GM10847 (cell line): ENCODE results near the gene TPP2.

Experiments used
- POLR2A ChIP-seq: IDR thresholded peaks from 2 replicates; pipeline ENCODE4 v1.6.1; 2011; ENCODE audit not compliant: insufficient read length; ENCODE audit errors: extremely low read depth

Gene TPP2

GRCh38 chr13:102584434-102584833 lies 12.4 kb upstream of the TPP2 start:
- TF ChIP-seq POLR2A = no peak

DNA sequence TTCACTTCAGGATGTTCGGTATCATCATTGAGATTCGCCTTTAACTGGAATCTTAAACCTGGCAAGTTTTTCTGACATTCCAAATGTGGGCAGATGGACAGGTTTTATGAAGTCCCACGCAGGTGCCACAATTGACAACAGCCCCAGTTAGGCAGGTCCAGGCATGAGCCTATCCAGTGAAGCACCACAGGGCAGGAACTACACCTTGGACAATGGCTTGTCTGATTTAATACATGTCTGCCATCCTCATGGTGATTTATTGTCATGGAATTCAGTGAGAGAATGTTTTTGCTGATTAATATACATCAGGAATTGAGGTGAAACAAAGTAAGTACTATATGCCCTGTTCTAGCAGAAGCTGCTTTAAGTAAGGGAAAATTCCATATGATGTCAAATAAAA lies 10.2 kb upstream of the TPP2 start:
- no peak for TF ChIP-seq POLR2A

- no peak for TF ChIP-seq POLR2A
Observed at GRCh38 chr13:102587916-102588315, 8.9 kb upstream of the TPP2 start.

GRCh38 chr13:102589301-102589822 lies 7.4 kb upstream of the TPP2 start:
- TF ChIP-seq POLR2A = no peak

- TF ChIP-seq POLR2A = no peak
Observed at GRCh38 chr13:102591988-102592781, 4.6 kb upstream of the TPP2 start.

DNA sequence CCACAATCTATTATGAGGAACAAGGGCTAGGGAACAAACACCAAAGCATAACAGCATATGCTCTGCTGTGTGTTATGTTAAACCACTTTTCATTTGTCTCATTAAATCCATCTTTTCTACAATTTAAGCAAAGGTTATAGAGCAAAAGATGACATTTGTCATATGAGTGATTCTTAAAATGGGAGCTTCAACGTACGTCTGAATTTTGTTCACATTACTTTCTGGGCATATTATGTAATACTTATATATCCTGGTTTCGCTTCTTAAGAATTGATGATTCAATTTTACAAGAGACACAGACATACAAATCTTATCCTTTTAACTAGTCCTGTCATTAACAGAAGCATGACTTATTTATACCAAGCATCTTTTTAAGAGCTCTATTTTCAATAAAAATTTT lies 3.3 kb upstream of the TPP2 start:
- no peak for TF ChIP-seq POLR2A

DNA sequence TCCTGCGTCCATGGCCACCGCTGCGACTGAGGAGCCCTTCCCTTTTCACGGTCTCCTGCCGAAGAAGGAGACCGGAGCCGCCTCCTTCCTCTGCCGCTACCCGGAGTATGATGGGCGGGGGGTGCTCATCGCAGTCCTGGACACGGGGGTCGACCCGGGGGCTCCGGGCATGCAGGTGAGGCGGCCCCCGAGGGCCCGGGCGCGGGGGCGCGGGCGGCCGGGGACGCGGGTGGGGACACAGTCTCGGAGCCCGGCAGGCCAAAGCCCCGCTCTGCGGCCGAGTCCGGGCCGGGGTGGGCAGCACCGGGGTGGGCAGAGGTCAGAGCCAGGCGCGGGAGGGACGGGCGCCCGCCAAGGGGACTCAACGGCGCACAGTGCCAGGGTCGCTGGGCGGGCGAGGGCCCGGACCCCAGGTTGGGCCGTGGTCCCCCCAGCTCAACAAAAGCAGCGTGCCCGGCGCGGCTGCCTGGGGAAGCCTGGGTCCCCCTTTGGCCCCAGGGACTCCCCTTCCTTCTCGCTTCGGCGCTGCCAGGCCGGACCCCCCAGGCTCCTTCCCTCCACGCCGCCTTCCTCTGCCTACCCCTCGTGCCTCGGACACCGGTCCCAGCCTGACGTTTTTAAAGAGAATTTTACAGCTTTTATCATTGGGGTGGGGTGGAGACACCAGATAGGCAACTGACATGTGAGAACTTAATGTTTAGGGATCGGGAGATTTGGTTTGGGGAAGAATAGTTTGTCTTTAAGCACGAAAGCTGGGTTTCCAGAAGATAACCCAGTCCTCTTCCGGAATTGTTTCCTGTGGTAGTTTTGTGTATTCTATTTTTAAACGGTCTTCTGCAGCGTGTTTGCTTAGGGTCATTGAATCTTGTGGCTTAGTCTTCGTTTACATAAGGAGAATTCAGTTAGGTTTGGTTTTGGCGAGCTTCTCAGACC lies 509 bp downstream of the TPP2 start:
- TF ChIP-seq POLR2A = no peak

DNA sequence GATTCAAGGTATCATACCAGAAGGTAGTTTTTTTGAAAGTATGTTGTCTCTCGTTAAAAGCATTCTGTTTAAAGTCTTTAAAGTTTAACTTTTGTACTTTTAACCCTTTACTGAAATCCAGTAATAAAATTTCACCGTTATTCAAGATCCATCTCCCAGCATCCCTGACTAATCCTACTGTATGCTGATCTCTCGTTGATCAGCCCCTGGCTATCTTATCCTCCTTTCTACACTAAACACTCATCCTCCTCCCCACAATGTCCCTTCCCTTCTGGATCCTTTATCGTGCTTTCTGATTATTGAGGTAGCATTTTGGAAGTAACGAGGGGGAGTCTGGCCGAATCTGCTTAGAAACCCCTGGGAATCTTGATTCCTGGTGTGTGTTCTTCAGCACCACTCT lies 1.3 kb downstream of the TPP2 start:
- TF ChIP-seq POLR2A = no peak

GRCh38 chr13:102599426-102600012 lies 2.7 kb downstream of the TPP2 start:
- no peak for TF ChIP-seq POLR2A

- no peak for TF ChIP-seq POLR2A
Observed at GRCh38 chr13:102606537-102607309, 9.9 kb downstream of the TPP2 start.

DNA sequence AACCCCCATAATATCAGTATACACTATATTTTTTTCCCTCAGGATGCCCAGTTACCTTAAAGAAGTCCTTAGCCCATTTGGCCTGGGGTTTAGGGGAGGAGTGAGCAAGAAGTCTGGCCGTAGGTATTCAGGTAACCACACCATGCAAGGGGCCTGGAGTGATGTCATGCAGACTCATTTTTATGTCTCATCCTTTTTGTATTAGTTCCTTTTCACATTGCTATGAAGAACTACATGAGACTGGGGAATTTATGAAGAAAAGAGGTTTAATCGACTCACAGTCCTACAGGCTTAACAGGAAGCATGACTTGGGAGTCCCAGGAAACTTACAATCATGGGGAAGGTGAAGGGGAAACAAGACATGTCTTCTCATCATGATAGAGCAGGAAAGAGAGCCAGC lies 12.2 kb downstream of the TPP2 start:
- TF ChIP-seq POLR2A = no peak

- no peak for TF ChIP-seq POLR2A
Observed at GRCh38 chr13:102609696-102610095, 12.9 kb downstream of the TPP2 start.

DNA sequence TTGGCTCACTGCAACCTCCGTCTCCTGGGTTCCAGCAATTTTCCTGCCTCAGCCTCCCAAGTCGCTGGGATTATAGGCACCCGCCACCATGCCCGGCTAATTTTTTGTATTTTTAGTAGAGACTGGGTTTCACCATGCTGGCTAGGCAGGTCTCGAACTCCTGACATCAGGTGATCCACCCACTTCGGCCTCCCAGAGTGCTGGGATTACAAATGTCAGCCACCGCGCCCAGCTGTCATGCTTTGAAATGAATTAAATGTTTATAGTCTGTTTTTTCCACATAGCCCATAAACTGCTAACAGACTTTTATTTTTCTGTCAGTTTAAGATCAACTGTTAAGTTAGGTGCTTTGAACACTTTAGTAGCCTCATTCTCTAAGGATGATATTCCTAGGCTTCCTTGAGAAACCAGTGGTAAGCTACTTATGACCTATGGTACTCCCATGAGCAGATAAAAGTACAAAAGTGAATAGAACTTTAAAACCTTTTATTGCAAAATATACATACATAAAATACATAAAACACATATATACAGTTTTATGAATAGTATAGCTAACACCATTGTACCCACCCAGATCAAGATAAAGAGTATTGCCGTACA lies 13.6 kb downstream of the TPP2 start:
- no peak for TF ChIP-seq POLR2A

DNA sequence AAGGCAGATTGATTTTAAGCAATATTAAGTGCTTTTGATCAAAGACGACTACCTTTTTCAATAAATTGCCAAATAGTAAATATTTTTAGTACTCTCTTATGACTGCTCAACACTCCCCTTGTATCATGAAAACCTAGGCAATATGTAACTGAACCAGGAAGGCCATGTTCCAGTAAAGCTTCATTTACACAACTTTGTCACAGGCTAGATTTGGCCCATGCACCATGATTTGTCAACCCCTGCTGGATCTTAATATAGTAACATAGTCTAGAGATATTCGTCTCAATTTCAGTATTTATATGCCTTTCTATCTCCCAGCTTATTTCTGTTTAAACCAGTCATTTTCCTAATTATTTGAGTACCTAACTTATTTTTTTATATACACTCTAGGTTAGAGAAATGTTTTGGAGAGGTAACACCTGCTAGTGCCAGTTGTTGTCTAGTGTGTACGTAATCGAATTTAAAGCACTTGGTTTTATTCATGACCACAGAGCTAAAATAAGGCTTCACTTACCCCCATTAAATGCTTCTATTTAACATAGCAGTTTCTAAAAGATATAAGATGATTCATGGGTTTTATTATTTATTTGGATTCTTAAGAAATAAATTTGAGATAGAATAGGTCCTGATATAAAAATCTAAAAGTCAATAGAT lies 21.0 kb downstream of the TPP2 start:
- TF ChIP-seq POLR2A = no peak

- no peak for TF ChIP-seq POLR2A
Observed at GRCh38 chr13:102620516-102620915, 23.7 kb downstream of the TPP2 start.
